ENCODE results near the gene RHBDL3.

- TF ChIP-seq CTCF (IDR thresholded peaks at IDR 0.05) (no peak), POLR2A (IDR thresholded peaks at IDR 0.05) (no peak)
Observed at GRCh38 chr17:32269377-32269776, 3.7 kb downstream of the RHBDL3 start.

Data from uterus (tissue), 2 donors.